GM23338 (cell line): ENCODE data around the gene PPP1CA. TPM values are rescaled to one million over a fixed set of nuclear protein-coding genes. Genes with fewer than 3 reads are reported as not detected.
"Not testable (repeated sequence)": the region's sequence is repeated elsewhere in the genome, so short reads cannot be mapped to it uniquely, and the experiment has no call there.

Experiments
- ATAC-seq: fragments of 200-7000 bp; cut with Tn5 transposase; 3 replicates; pipeline ENCODE4 v1.9.1; 2020
- DNase-seq: peaks from one replicate; pipeline ENCODE4 v3.0.0-alpha.2; 2015; ENCODE audit warnings: low spot score
- H2AFZ ChIP-seq: fragments of 200-600 bp; sonication (generic); 2 replicates; pipeline ENCODE4 v1.8.0; 2016; ENCODE audit warnings: antibody characterized with exemption, mild to moderate bottlenecking, moderate library complexity
- H3F3A ChIP-seq: fragments of 200-600 bp; sonication (generic); replicated peaks from 2 replicates; pipeline ENCODE4 v1.8.0; 2017; ENCODE audit warnings: antibody characterized with exemption, mixed run types, low read depth
- H3K27ac ChIP-seq: fragments of 200-600 bp; sonication (generic); 2 replicates; pipeline ENCODE4 v1.6.1; 2016; ENCODE audit warnings: low read depth
- H3K27me3 ChIP-seq: fragments of 200-600 bp; sonication (generic); 2 replicates; pipeline ENCODE4 v1.8.0; 2016; ENCODE audit warnings: mild to moderate bottlenecking, mixed run types, moderate library complexity; ENCODE audit not compliant: insufficient read depth
- H3K36me3 ChIP-seq: fragments of 200-600 bp; sonication (generic); 2 replicates; pipeline ENCODE4 v1.8.0; 2016; ENCODE audit warnings: mild to moderate bottlenecking; ENCODE audit not compliant: insufficient read depth
- H3K4me1 ChIP-seq: fragments of 200-600 bp; sonication (generic); 2 replicates; pipeline ENCODE4 v1.8.0; 2016; ENCODE audit warnings: mild to moderate bottlenecking, moderate library complexity; ENCODE audit not compliant: insufficient read depth
- H3K4me2 ChIP-seq: fragments of 200-600 bp; sonication (generic); 2 replicates; pipeline ENCODE4 v1.7.1; 2017; ENCODE audit warnings: mixed run types
- H3K4me3 ChIP-seq: fragments of 200-600 bp; sonication (generic); 2 replicates; pipeline ENCODE4 v1.6.1; 2016; ENCODE audit warnings: mixed run types
- H3K79me2 ChIP-seq: fragments of 200-600 bp; sonication (generic); replicated peaks from 2 replicates; pipeline ENCODE4 v1.8.0; 2017; ENCODE audit warnings: mild to moderate bottlenecking; ENCODE audit not compliant: insufficient read depth
- H3K9me2 ChIP-seq: fragments of 200-600 bp; sonication (generic); 2 replicates; pipeline ENCODE4 v1.8.0; 2017; ENCODE audit not compliant: insufficient read depth
- H4K20me1 ChIP-seq: fragments of 200-600 bp; sonication (generic); replicated peaks from 2 replicates; pipeline ENCODE4 v1.8.0; 2017; ENCODE audit warnings: mild to moderate bottlenecking; ENCODE audit not compliant: insufficient read depth
- H3K27ac Mint-ChIP-seq: 2 replicates; pipeline ENCODE4 v1.8.0; 2020; ENCODE audit warnings: inconsistent platforms, mild to moderate bottlenecking, moderate library complexity, mixed read lengths
- H3K27me3 Mint-ChIP-seq: 3 replicates; pipeline ENCODE4 v1.8.0; 2022; ENCODE audit warnings: low read depth, mild to moderate bottlenecking, moderate library complexity, mixed read lengths, inconsistent platforms; ENCODE audit not compliant: insufficient read depth, poor library complexity
- H3K36me3 Mint-ChIP-seq: 3 replicates; pipeline ENCODE4 v1.8.0; 2021; ENCODE audit warnings: low read depth, mild to moderate bottlenecking, inconsistent platforms, moderate library complexity, mixed read lengths
- H3K4me1 Mint-ChIP-seq: 3 replicates; pipeline ENCODE4 v1.8.0; 2020; ENCODE audit warnings: mild to moderate bottlenecking, inconsistent platforms, mixed read lengths
- H3K4me3 Mint-ChIP-seq: 3 replicates; pipeline ENCODE4 v1.8.0; 2021; ENCODE audit warnings: moderate library complexity, mild to moderate bottlenecking, inconsistent platforms, mixed read lengths
- H3K9me3 Mint-ChIP-seq: 3 replicates; pipeline ENCODE4 v1.8.0; 2020; ENCODE audit warnings: moderate library complexity, mild to moderate bottlenecking, inconsistent platforms, mixed read lengths
- ETS1 ChIP-seq: IDR thresholded peaks from 2 replicates; pipeline ENCODE4 v1.6.1; 2016; ENCODE audit warnings: antibody characterized with exemption
- EZH2 ChIP-seq: fragments of 200-600 bp; sonication (generic); IDR thresholded peaks from one replicate; pipeline ENCODE4 v1.8.0; 2017; ENCODE audit warnings: antibody characterized with exemption, mild to moderate bottlenecking, low read depth; ENCODE audit not compliant: unreplicated experiment
- EZH2phosphoT487 ChIP-seq: fragments of 200-600 bp; sonication (generic); IDR thresholded peaks from one replicate; pipeline ENCODE4 v1.8.1; 2018; ENCODE audit warnings: antibody characterized with exemption; ENCODE audit not compliant: unreplicated experiment
- JUNB ChIP-seq: IDR thresholded peaks from one replicate; pipeline ENCODE4 v1.6.1; 2016; ENCODE audit warnings: antibody characterized with exemption; ENCODE audit not compliant: unreplicated experiment
- NANOG ChIP-seq: IDR thresholded peaks from 2 replicates; pipeline ENCODE4 v1.6.1; 2016; ENCODE audit warnings: antibody characterized with exemption, borderline replicate concordance
- STAT1 ChIP-seq: IDR thresholded peaks from one replicate; pipeline ENCODE4 v1.6.1; 2016; ENCODE audit warnings: antibody characterized with exemption; ENCODE audit not compliant: unreplicated experiment
- ZNF331 ChIP-seq: fragments of 250-450 bp; sonication (Bioruptor Pico); IDR thresholded peaks from 2 replicates; pipeline ENCODE4 v1.5.0; 2020; ENCODE audit warnings: low read depth, mild to moderate bottlenecking, moderate library complexity
- ZNF462 ChIP-seq: fragments of 250-450 bp; sonication (Bioruptor Pico); IDR thresholded peaks from 2 replicates; pipeline ENCODE4 v1.5.0; 2020; ENCODE audit warnings: mild to moderate bottlenecking, moderate library complexity
- polyA plus RNA-seq: library from polyadenylated mRNA; unstranded; fragments of >200 nt; fragmentation: Nextera tagmentation; extraction: Ambion mirVana; gene quantifications from 2 replicates; pipeline ENCODE4 v1.2.1, GENCODE V29; 2016
- total RNA-seq: library from RNA; depleted of rRNA; stranded (reverse); fragments of >200 nt; shearing (Covaris generic); gene quantifications from 2 replicates; pipeline ENCODE4 v1.2.3, GENCODE V29; 2014

The PPP1CA gene
- total and polyA plus RNA-seq, 2 experiments from 2014 or later: 217 to 237 TPM

GRCh38 chr11:67404515-67405195, 3.0 kb upstream of the PPP1CA start:
- Mint-ChIP-seq H3K4me3 (no peak overlapping the region), H3K4me1 (peaks cover 18% of the 10 kb centered on the region), H3K27me3 (peaks cover 20% of the 10 kb centered on the region), H3K27ac (peak overlapping the region; percentile 47; the same call in 1 of the 2 replicates), H3K36me3 (peaks cover 9% of the 10 kb centered on the region), H3K9me3 (no peaks in the 10 kb centered on the region)
- Histone ChIP-seq H3K4me1 (peaks cover 11% of the 10 kb centered on the region; the same call in 1 of the 2 replicates), H3K79me2 (peaks cover 15% of the 10 kb centered on the region), H4K20me1 (peaks cover 8% of the 10 kb centered on the region; the same call in 1 of the 2 replicates), H3K36me3 (no peaks in the 10 kb centered on the region), H2AFZ (no peak overlapping the region), H3K9me2 (no peaks in the 10 kb centered on the region), H3F3A (no peaks in the 10 kb centered on the region), H3K27me3 (no peaks in the 10 kb centered on the region), H3K4me3 (no peak overlapping the region), H3K4me2 (no peak overlapping the region), H3K27ac (no peak overlapping the region)
- no peak for DNase-seq
- ATAC-seq: no peak
- TF ChIP-seq ZNF462 (CRISPR knock-in tag) (no peak), ZNF331 (no peak), EZH2phosphoT487 (no peak), EZH2 (no peak), JUNB (no peak), ETS1 (no peak), NANOG (no peak), STAT1 (no peak)

- not testable (repeated sequence) for H2AFZ ChIP-seq, H3K9me2 ChIP-seq, H3K27ac Mint-ChIP-seq, H3K27me3 ChIP-seq, ATAC-seq, H3K9me3 Mint-ChIP-seq, H3F3A ChIP-seq, H3K36me3 ChIP-seq, H3K4me2 ChIP-seq, H3K27ac ChIP-seq, H3K4me3 Mint-ChIP-seq, DNase-seq, H3K4me1 ChIP-seq, H4K20me1 ChIP-seq, H3K4me3 ChIP-seq
- Mint-ChIP-seq H3K36me3 (peaks cover 21% of the 10 kb centered on the region), H3K4me1 (peaks cover 19% of the 10 kb centered on the region), H3K27me3 (peaks cover 15% of the 10 kb centered on the region)
- peaks cover 16% of the 10 kb centered on the region for H3K79me2 ChIP-seq
These were observed 1.4 kb upstream of the PPP1CA start for GRCh38 chr11:67403085-67403484.

GRCh38 chr11:67402192-67402839, 658 bp upstream of the PPP1CA start:
- H3K27ac Mint-ChIP-seq, H3F3A ChIP-seq: not testable (repeated sequence)

More at GRCh38 chr11:67402192-67402839, 658 bp upstream of the PPP1CA start:
- peak overlapping the region; percentile 73 for H3K4me2 ChIP-seq
- H3K27me3 Mint-ChIP-seq: peaks cover 10% of the 10 kb centered on the region
- H4K20me1 ChIP-seq, H3K27me3 ChIP-seq, DNase-seq, H3K9me3 Mint-ChIP-seq, H3K36me3 ChIP-seq, ATAC-seq, H3K9me2 ChIP-seq: not testable (repeated sequence)
- H3K36me3 Mint-ChIP-seq: peaks cover 28% of the 10 kb centered on the region
- H3K4me3 ChIP-seq: peak overlapping the region; percentile 48
- peaks cover 16% of the 10 kb centered on the region for H3K79me2 ChIP-seq
- peak overlapping the region; percentile 91 for H3K27ac ChIP-seq
- peaks cover 11% of the 10 kb centered on the region; the same call in 1 of the 2 replicates for H3K4me1 ChIP-seq
- peaks cover 23% of the 10 kb centered on the region for H3K4me1 Mint-ChIP-seq
- H3K4me3 Mint-ChIP-seq: peak overlapping the region; percentile 62; the same call in 2 of the 3 replicates
- peak overlapping the region; percentile 82 for H2AFZ ChIP-seq
